HFFc6 (cell line): ENCODE data around the gene SUSD3. TPM values are rescaled to one million over a fixed set of nuclear protein-coding genes. Genes with fewer than 3 reads are reported as not detected.
A peak's percentile ranks its signal among the peaks of the same experiment; 100 is the strongest.
"Not testable (repeated sequence)": the region's sequence is repeated elsewhere in the genome, so short reads cannot be mapped to it uniquely, and the experiment has no call there.

Source experiments
- DNase-seq: peaks from one replicate; pipeline ENCODE4 v3.0.0-alpha.2; 2018
- H3K27ac Mint-ChIP-seq: 2 replicates; pipeline ENCODE4 v1.8.0; 2020; ENCODE audit warnings: mild to moderate bottlenecking, mixed read lengths
- H3K27me3 Mint-ChIP-seq: 2 replicates; pipeline ENCODE4 v1.8.0; 2021; ENCODE audit warnings: mild to moderate bottlenecking, moderate library complexity, mixed read lengths; ENCODE audit not compliant: insufficient read depth
- H3K36me3 Mint-ChIP-seq: 2 replicates; pipeline ENCODE4 v1.8.0; 2021; ENCODE audit warnings: low read depth, mixed read lengths
- H3K4me1 Mint-ChIP-seq: 2 replicates; pipeline ENCODE4 v1.8.0; 2020; ENCODE audit warnings: low read depth, mixed read lengths
- H3K4me3 Mint-ChIP-seq: 2 replicates; pipeline ENCODE4 v1.8.0; 2020; ENCODE audit warnings: mild to moderate bottlenecking, moderate library complexity, mixed read lengths
- H3K9me3 Mint-ChIP-seq: 2 replicates; pipeline ENCODE4 v1.8.0; 2020; ENCODE audit warnings: mild to moderate bottlenecking, mixed read lengths
- total RNA-seq, 6 experiments: library from RNA; stranded (reverse); fragmentation: NEBNext Ultra II Directional; extraction: Animal tissue kit (Norgen Biotek cat#: 25700); gene quantifications; 2 replicates in 1 of 6; 3 replicates in 5 of 6; pipeline ENCODE4 v1.2.3, GENCODE V29; 2021
- TF ChIP-seq, protein P1 (sequence below): fragments of 200-600 bp; sonication (generic); IDR thresholded peaks from 2 replicates; pipeline ENCODE4 v1.5.0; 2021; ENCODE audit warnings: antibody characterized with exemption, mild to moderate bottlenecking

The SUSD3 gene
- total RNA-seq, 6 experiments from 2014 or later = 0.28 to 0.76 TPM; not detected in 4

DNA sequence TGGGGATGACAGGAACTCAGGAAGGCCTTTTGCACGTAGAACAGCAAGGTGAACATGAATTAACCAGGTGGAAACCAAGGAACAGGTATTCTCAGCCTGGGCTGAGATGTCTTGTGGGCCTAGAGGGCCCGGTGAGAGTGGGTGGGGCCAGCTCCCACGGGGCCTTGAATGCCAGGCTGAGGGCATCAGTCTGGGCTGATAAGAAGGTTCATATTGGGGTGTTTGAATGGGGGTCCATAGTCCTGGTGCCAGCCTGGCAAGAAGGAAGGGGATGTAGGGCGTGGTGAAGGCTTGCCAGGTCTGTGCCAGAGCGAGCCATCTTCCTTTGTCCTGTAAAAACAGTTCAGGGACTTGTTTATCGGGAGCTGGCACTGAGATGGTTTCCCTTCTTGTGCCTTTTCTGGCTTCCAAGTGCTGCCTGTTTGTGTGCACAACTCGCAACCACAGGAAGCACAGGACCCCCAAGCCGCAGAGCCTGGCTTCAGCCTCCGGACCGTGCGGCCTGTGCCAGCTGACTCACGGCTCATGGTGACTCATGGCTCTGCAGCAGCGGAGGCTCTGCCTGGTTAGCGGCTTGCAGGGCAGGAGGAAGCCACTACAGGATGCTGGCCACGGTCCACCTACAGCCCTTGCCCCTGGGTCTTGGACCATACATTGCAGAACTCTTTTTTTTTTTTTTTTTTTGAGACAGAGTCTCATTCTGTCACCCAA, 39.9 kb downstream of the SUSD3 start:
- H3K4me1 Mint-ChIP-seq = peaks cover 44% of the 10 kb centered on the region
- DNase-seq = peak; percentile 98

DNA sequence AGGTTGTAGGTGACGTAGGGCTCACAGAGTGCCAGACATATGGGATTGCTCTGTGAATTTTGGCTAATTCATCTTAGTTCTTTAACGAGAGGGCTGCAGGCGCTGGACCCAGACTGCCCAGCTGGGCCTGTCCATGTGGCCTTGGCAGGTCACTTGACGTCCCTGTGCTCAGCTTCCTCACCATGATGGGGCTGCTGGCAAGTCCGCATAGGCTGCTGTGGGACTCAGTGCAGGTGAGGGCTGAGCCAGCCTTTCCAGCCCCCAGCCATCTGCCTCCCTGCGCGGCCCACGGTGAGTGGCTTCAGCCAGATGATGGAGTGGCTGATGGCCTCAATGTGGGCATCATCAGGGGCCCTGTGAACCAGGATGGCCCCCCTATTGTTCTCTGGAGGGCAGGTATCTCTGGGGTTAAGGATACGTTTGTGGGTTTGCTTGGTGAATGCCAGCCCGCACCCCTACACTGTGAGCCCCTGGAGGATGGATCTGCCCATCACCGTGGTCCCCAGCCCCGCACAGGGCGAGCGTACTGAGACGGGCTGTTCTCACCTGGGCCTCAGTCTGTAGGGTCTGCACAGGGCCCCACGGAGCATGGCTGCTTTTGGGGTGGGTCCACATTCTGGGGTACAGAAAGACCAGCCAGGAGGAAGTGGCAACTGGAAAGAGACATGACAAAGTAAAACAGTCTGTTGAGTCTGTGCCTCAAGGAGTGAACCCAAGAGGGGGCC, 41.2 kb downstream of the SUSD3 start:
- peak overlapping the region; percentile 39; the same call in 1 of the 2 replicates for H3K4me3 Mint-ChIP-seq
- peaks cover 23% of the 10 kb centered on the region for H3K36me3 Mint-ChIP-seq
- H3K27me3 Mint-ChIP-seq = peaks cover 2% of the 10 kb centered on the region; the same call in 1 of the 2 replicates
- peak overlapping the region; percentile 97 for H3K27ac Mint-ChIP-seq
- H3K4me1 Mint-ChIP-seq = peaks cover 37% of the 10 kb centered on the region
- DNase-seq = no peak
- peaks cover 5% of the 10 kb centered on the region for H3K9me3 Mint-ChIP-seq
- TF ChIP-seq, protein P1, sequence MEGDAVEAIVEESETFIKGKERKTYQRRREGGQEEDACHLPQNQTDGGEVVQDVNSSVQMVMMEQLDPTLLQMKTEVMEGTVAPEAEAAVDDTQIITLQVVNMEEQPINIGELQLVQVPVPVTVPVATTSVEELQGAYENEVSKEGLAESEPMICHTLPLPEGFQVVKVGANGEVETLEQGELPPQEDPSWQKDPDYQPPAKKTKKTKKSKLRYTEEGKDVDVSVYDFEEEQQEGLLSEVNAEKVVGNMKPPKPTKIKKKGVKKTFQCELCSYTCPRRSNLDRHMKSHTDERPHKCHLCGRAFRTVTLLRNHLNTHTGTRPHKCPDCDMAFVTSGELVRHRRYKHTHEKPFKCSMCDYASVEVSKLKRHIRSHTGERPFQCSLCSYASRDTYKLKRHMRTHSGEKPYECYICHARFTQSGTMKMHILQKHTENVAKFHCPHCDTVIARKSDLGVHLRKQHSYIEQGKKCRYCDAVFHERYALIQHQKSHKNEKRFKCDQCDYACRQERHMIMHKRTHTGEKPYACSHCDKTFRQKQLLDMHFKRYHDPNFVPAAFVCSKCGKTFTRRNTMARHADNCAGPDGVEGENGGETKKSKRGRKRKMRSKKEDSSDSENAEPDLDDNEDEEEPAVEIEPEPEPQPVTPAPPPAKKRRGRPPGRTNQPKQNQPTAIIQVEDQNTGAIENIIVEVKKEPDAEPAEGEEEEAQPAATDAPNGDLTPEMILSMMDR = no peak

More for the DNA sequence above, 39.9 kb downstream of the SUSD3 start:
- Mint-ChIP-seq H3K27me3 (peaks cover 4% of the 10 kb centered on the region; the same call in 1 of the 2 replicates), H3K36me3 (peaks cover 10% of the 10 kb centered on the region), H3K4me3 (peak overlapping the region; percentile 92), H3K9me3 (no peaks in the 10 kb centered on the region; the same call in 1 of the 2 replicates), H3K27ac (peak overlapping the region; percentile 97)
- TF ChIP-seq, protein P1 = no peak

DNA sequence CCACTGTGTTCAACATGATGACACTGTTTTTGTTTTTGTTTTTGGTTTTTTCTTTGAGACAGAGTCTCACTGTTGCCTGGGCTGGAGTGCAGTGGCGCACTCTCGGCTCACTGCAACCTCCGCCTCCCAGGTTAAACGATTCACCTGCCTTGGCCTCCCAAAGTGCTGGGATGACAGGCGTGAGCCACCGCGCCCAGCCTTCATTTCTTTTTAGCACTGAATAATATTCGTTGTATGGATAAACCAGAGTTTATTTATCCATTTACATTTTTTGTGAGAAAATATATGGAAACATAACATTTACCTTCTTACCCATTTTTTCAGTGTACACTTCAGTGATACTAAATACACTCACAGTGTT, 41.8 kb downstream of the SUSD3 start:
- no peak for DNase-seq
- Mint-ChIP-seq H3K36me3 (peaks cover 27% of the 10 kb centered on the region), H3K27ac (peak overlapping the region; percentile 29; the same call in 1 of the 2 replicates), H3K4me1 (peaks cover 36% of the 10 kb centered on the region), H3K4me3 (no peak overlapping the region), H3K9me3 (peaks cover 5% of the 10 kb centered on the region), H3K27me3 (peaks cover 2% of the 10 kb centered on the region; the same call in 1 of the 2 replicates)
- TF ChIP-seq, protein P1 = no peak

DNA sequence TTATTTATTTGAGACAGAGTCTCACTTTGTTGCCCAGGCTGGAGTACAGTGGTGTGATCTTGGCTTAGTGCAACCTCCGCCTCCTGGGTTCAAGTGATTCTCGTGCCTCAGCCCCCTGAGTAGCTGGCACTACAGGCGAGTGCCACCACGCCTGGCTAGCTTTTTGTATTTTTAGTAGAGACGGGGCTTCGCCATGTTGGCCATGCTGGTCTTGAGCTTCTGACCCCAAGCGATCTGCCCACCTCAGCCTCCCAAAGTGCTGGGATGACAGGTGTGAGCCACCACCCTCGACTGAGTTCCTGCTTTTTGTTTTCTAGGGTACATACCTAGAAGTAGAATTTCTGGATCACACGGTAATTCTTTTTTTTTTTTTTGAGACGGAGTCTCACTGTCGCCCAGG, 42.6 kb downstream of the SUSD3 start:
- H3K4me3 Mint-ChIP-seq, H3K9me3 Mint-ChIP-seq, H3K27ac Mint-ChIP-seq, H3K27me3 Mint-ChIP-seq, DNase-seq: not testable (repeated sequence)
- Mint-ChIP-seq H3K36me3 (peaks cover 27% of the 10 kb centered on the region), H3K4me1 (peaks cover 36% of the 10 kb centered on the region)

DNA sequence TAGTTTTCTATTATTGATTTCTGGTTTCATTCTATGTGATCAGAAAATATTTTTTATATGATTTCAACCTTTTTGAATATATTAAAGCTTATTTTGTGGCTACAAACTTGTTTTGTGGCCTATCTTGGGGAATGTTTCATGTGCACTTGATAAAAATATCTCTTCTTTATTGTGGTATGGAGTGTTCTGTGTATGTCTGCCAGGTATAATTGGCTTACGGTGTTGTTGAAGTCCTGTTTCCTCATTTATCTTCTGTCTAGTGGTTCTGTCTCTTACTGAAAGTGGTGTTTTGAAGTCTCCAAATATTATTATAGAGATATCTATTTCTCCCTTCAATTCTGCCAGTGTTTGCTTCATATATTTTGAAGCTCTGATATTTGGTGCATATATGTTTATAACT, 47.1 kb downstream of the SUSD3 start:
- peaks cover 9% of the 10 kb centered on the region for H3K4me1 Mint-ChIP-seq
- TF ChIP-seq, protein P1 = no peak
- H3K9me3 Mint-ChIP-seq = peaks cover 5% of the 10 kb centered on the region
- peaks cover 29% of the 10 kb centered on the region for H3K36me3 Mint-ChIP-seq
- H3K27me3 Mint-ChIP-seq = no peaks in the 10 kb centered on the region; the same call in 1 of the 2 replicates
- H3K4me3 Mint-ChIP-seq = no peak overlapping the region
- H3K27ac Mint-ChIP-seq = no peak overlapping the region
- DNase-seq = no peak
